SJCRH30 (cell line): Measurements from ENCODE around the gene TSNAX. TPM values are rescaled to one million over a fixed set of nuclear protein-coding genes. Genes with fewer than 3 reads are reported as not detected.
"Not testable (repeated sequence)": the region's sequence is repeated elsewhere in the genome, so short reads cannot be mapped to it uniquely, and the experiment has no call there.

Source experiments
- DNase-seq, 2 experiments: peaks; one replicate each; pipeline ENCODE4 v3.0.0-alpha.2; 2015 to 2020
- H3K27ac ChIP-seq: fragments of 250-450 bp; sonication (Bioruptor Pico); 2 replicates; pipeline ENCODE4 v1.5.1; 2020; ENCODE audit warnings: mild to moderate bottlenecking, moderate library complexity
- H3K27me3 ChIP-seq: fragments of 250-450 bp; sonication (Bioruptor Pico); 2 replicates; pipeline ENCODE4 v1.5.1; 2020; ENCODE audit warnings: mild to moderate bottlenecking, moderate library complexity
- H3K36me3 ChIP-seq: fragments of 250-450 bp; sonication (Bioruptor Pico); 2 replicates; pipeline ENCODE4 v1.5.1; 2020; ENCODE audit warnings: mild to moderate bottlenecking, moderate library complexity
- H3K4me1 ChIP-seq: fragments of 250-450 bp; sonication (Bioruptor Pico); 2 replicates; pipeline ENCODE4 v1.5.1; 2020; ENCODE audit warnings: mild to moderate bottlenecking, moderate library complexity
- H3K4me3 ChIP-seq: fragments of 250-450 bp; sonication (Bioruptor Pico); 2 replicates; pipeline ENCODE4 v1.5.1; 2020; ENCODE audit warnings: mild to moderate bottlenecking, moderate library complexity
- H3K9me3 ChIP-seq: fragments of 250-450 bp; sonication (Bioruptor Pico); replicated peaks from 2 replicates; pipeline ENCODE4 v1.5.1; 2020; ENCODE audit warnings: mild to moderate bottlenecking, moderate library complexity
- total RNA-seq: library from RNA; depleted of rRNA; stranded (reverse); fragments of >200 nt; shearing (Covaris generic); gene quantifications from 2 replicates; pipeline ENCODE4 v1.2.3, GENCODE V29; 2014; rRNA removed

TSNAX gene
- 43.7 and 46.1 TPM in 2 replicates for total RNA-seq

DNA sequence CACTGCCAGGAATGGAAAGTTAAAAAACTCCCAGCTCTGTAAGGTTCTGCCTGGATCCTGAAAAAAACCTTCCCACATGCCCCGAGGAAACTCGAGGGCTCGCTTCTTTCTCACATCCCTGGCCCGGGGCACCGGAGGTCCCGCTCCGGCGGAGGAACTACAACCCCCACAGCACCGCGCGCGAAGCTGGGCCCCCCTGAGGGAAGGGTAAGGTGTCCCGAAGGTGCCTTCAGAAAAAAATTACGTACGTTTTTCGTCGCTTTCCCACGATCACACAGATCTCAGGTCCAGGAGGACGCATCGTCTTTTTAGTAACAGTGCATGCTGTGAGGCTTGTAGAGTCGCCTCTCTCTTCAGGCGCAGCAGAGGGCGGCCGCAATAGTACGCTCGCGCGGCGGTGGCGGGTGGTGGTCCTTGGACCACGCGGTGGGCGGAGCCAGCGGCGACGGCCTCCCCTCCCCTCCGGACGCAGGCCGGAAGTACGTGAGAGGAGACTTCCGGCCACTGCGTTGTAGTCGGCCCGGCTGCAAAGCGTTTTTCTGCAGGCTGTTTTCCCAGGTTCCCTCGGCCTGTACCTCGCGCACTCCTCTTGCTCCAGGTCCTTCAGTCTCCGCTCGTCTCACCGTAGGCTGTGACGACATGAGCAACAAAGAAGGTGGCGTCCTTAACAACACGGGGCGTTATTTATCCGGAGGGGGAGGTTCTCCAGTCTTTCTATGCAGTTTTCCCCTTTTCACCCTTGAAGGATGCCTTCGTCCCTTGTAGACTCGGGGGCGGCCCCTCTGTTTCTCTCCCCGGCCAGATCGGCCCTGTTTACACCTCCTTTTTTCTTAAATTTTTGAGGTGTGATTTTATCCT, at the start of gene TSNAX:
Gene TSNAX, plus strand, starts transcription at position 498 of the 858 bp plus-strand sequence. Its CDS starts 142 bp downstream, at position 640.
- H3K27ac ChIP-seq, result peak within 1 kb of the TSS; percentile 99
- no peaks in the 10 kb centered on the region for H3K27me3 ChIP-seq
- H3K9me3 ChIP-seq, result no peaks in the 10 kb centered on the region
- H3K4me1 ChIP-seq, result peaks cover 5% of the 10 kb centered on the region; the same call in 1 of the 2 replicates
- H3K4me3 ChIP-seq, result peak within 1 kb of the TSS; percentile 68
- peak; percentile 93 to 96 for DNase-seq
- H3K36me3 ChIP-seq, result no peaks in the 10 kb centered on the region; the same call in 1 of the 2 replicates

GRCh38 chr1:231478811-231479210, 49.7 kb upstream of the TSNAX start:
- DNase-seq, result no peak
- Histone ChIP-seq H3K9me3 (no peaks in the 10 kb centered on the region), H3K4me3 (no peak overlapping the region), H3K27ac (no peak overlapping the region), H3K36me3 (no peaks in the 10 kb centered on the region), H3K4me1 (no peaks in the 10 kb centered on the region), H3K27me3 (no peaks in the 10 kb centered on the region)

GRCh38 chr1:231480008-231480407, 48.5 kb upstream of the TSNAX start:
- Histone ChIP-seq H3K27ac (no peak overlapping the region), H3K4me1 (no peaks in the 10 kb centered on the region), H3K36me3 (no peaks in the 10 kb centered on the region), H3K9me3 (no peaks in the 10 kb centered on the region), H3K4me3 (no peak overlapping the region), H3K27me3 (no peaks in the 10 kb centered on the region)
- DNase-seq, result no peak

- Histone ChIP-seq H3K27ac (no peak overlapping the region), H3K9me3 (no peaks in the 10 kb centered on the region), H3K27me3 (no peaks in the 10 kb centered on the region), H3K4me3 (no peak overlapping the region), H3K36me3 (no peaks in the 10 kb centered on the region), H3K4me1 (no peaks in the 10 kb centered on the region)
- DNase-seq, result no peak
Observed at GRCh38 chr1:231481289-231481688, 47.2 kb upstream of the TSNAX start.

- Histone ChIP-seq H3K4me3 (no peak overlapping the region), H3K36me3 (no peaks in the 10 kb centered on the region), H3K27me3 (no peaks in the 10 kb centered on the region), H3K4me1 (no peaks in the 10 kb centered on the region), H3K9me3 (no peaks in the 10 kb centered on the region), H3K27ac (no peak overlapping the region)
- DNase-seq, result peak in 1 of 2 experiments; percentile 2
Observed at GRCh38 chr1:231485029-231485784, 43.3 kb upstream of the TSNAX start.

GRCh38 chr1:231487019-231487418, 41.5 kb upstream of the TSNAX start:
- H3K27me3 ChIP-seq, result no peaks in the 10 kb centered on the region
- H3K27ac ChIP-seq, result no peak overlapping the region
- no peaks in the 10 kb centered on the region for H3K36me3 ChIP-seq
- H3K4me3 ChIP-seq, result no peak overlapping the region
- H3K4me1 ChIP-seq, result no peaks in the 10 kb centered on the region
- DNase-seq, result no peak
- no peaks in the 10 kb centered on the region for H3K9me3 ChIP-seq

- no peaks in the 10 kb centered on the region for H3K27me3 ChIP-seq
- H3K4me3 ChIP-seq, result no peak overlapping the region
- H3K4me1 ChIP-seq, result no peaks in the 10 kb centered on the region
- H3K36me3 ChIP-seq, result no peaks in the 10 kb centered on the region
- no peak for DNase-seq
- H3K27ac ChIP-seq, result no peak overlapping the region
- H3K9me3 ChIP-seq, result no peaks in the 10 kb centered on the region
Observed at GRCh38 chr1:231487910-231488309, 40.6 kb upstream of the TSNAX start.

GRCh38 chr1:231493421-231494185, 34.9 kb upstream of the TSNAX start:
- Histone ChIP-seq H3K36me3 (no peaks in the 10 kb centered on the region), H3K4me3 (no peak overlapping the region), H3K9me3 (no peaks in the 10 kb centered on the region; the same call in 1 of the 2 replicates), H3K4me1 (no peaks in the 10 kb centered on the region), H3K27ac (no peak overlapping the region), H3K27me3 (no peaks in the 10 kb centered on the region)
- DNase-seq, result no peak

GRCh38 chr1:231494439-231495110, 33.9 kb upstream of the TSNAX start:
- H3K27ac ChIP-seq, result no peak overlapping the region
- H3K4me1 ChIP-seq, result no peaks in the 10 kb centered on the region
- H3K36me3 ChIP-seq, result no peaks in the 10 kb centered on the region
- H3K4me3 ChIP-seq, result no peak overlapping the region
- no peaks in the 10 kb centered on the region; the same call in 1 of the 2 replicates for H3K9me3 ChIP-seq
- DNase-seq, result no peak
- H3K27me3 ChIP-seq, result no peaks in the 10 kb centered on the region

- Histone ChIP-seq H3K36me3 (no peaks in the 10 kb centered on the region), H3K27me3 (no peaks in the 10 kb centered on the region), H3K4me1 (no peaks in the 10 kb centered on the region), H3K9me3 (no peaks in the 10 kb centered on the region; the same call in 1 of the 2 replicates), H3K4me3 (no peak overlapping the region), H3K27ac (no peak overlapping the region)
- no peak for DNase-seq
Observed at GRCh38 chr1:231497629-231498152, 30.8 kb upstream of the TSNAX start.

- Histone ChIP-seq H3K4me1 (no peaks in the 10 kb centered on the region), H3K4me3 (no peak overlapping the region), H3K9me3 (no peaks in the 10 kb centered on the region; the same call in 1 of the 2 replicates), H3K27me3 (no peaks in the 10 kb centered on the region), H3K27ac (no peak overlapping the region), H3K36me3 (no peaks in the 10 kb centered on the region)
- DNase-seq, result no peak
Observed at GRCh38 chr1:231499148-231499763, 29.2 kb upstream of the TSNAX start.

- Histone ChIP-seq H3K27ac (no peak overlapping the region), H3K4me3 (no peak overlapping the region), H3K9me3 (peaks cover 3% of the 10 kb centered on the region; the same call in 1 of the 2 replicates), H3K27me3 (no peaks in the 10 kb centered on the region), H3K36me3 (no peaks in the 10 kb centered on the region), H3K4me1 (no peaks in the 10 kb centered on the region)
- DNase-seq, result no peak
Observed at GRCh38 chr1:231500666-231501065, 27.8 kb upstream of the TSNAX start.

DNA sequence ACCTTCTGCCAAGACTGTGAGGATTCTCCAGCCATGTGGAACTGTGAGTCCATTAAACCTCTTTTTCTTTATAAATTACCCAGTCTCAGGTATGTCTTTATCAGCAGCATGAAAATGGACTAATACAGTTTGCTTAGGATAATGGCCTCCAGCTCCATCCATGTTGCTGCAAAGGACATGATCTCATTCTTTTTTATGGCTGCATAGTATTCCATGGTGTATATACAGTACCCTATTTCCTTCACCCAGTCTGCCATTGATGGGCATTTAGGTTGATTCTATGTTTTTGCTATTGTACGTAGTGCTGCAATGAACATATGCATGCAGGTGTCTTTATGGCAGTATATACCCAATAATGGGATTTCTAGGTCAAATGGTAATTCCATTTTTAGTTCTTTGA, 25.3 kb upstream of the TSNAX start:
- not testable (repeated sequence) for H3K27me3 ChIP-seq, H3K4me3 ChIP-seq, H3K9me3 ChIP-seq, H3K36me3 ChIP-seq, H3K27ac ChIP-seq, H3K4me1 ChIP-seq, DNase-seq
